Right kidney (tissue), 1 donor: ENCODE results near the gene ABHD17C.
A peak's percentile ranks its signal among the peaks of the same experiment; 100 is the strongest.

Source experiments
- DNase-seq: peaks from one replicate; pipeline ENCODE4 v3.0.0-alpha.2; 2016

ABHD17C gene

DNA sequence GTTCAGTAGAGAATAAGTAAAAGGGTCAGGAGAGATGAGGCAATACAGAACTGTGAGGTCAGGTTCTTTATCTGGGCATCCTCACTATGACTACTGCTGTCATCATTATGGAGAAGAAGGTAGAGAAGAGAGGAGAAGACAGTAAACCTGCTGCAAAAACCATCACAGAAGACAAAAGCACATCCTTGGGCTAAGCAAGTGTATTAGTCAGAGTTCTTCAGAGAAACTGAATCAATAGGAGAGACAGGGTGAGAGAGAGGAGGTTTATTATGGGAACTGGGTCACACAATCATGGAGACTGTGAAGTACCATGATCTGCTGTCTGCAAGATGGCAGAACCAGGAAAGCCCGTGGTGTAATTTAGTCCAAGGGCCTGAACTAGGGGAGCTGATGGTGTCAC is 9.5 kb upstream of the ABHD17C start:
- DNase-seq = no peak

- no peak for DNase-seq
Measured at GRCh38 chr15:80689294-80689693, 5.8 kb upstream of the ABHD17C start.

- no peak for DNase-seq
Measured at GRCh38 chr15:80689716-80690115, 5.4 kb upstream of the ABHD17C start.

DNA sequence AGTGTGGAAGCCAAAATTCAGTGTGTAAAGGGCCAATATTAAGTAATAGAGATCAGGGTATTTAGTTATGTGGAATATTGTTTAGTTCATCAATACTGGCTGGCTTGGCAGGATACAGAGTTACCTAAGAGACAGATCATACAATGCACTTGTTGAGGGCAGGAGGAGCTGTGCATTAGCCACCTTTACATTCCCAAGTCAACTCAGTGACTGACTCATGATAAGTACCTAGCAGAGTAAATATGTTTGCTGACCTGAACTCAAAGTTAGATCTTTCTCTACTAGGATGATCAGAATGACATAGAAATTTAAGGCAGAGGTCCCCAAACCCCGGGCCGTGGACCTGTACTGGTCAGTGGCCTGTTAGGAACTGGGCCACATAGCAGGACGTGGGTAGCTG is 3.5 kb upstream of the ABHD17C start:
- DNase-seq = no peak

- no peak for DNase-seq
Measured at GRCh38 chr15:80693682-80694610, 1.2 kb upstream of the ABHD17C start.

DNA sequence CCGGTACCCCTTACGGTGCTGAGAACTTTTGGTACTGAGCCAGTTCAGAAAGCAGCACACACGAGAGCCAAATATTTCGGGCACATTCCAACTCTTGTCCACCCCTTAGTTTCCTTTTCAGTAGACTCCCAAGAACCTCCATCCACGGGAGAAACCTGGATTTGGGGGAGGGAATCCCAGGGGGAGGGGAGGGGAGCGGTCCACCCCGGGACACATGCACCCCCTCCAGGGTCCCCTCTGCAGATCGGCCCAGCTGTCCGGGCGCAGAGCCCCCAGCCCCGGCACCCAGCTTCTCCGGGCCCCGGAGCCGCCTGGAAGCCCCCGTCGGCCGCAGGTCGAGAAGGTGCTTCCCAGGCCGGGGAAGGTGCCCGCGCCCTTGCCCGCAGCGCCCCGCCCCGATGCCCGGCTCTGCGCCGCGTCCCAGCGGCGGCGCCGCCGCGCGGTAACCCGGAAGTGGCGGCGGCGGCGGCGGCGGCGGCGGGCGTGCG is 455 bp upstream of the ABHD17C start:
- peak; percentile 66 for DNase-seq

DNA sequence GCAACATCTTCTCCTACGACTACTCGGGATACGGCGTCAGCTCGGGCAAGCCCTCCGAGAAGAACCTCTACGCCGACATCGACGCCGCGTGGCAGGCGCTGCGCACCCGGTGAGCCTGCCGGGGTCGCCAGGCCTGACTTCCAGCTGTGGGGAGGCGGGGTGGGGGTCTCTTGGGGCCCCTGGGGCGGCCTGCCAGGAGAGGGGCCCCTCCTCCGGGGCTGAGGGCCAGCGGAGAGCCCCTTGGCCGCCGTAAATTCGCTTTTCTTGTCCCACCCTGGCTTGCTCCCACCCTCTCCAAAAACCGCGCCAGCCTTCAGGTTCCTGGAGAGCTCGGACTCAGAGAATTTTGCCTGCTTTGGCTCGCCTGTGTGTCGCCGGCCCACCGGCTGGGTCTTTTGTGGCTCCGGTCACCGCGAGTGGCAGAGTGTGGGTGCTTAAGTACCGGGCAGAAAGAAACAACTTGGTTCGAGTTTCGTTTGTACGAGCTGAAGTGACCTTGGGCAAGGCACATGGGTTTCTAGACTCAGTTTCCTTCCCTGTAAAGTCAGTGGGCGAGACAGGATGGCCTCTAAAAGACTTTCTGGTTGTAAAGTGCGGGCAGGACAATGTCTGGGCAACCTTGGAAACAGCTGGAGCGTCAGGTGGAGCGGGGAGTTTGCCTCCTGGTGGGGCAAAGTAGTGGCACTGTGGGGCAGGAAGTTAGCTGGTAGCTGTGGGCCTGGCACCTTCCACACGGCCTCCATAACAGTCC is 976 bp downstream of the ABHD17C start:
- DNase-seq = peak; percentile 50

DNA sequence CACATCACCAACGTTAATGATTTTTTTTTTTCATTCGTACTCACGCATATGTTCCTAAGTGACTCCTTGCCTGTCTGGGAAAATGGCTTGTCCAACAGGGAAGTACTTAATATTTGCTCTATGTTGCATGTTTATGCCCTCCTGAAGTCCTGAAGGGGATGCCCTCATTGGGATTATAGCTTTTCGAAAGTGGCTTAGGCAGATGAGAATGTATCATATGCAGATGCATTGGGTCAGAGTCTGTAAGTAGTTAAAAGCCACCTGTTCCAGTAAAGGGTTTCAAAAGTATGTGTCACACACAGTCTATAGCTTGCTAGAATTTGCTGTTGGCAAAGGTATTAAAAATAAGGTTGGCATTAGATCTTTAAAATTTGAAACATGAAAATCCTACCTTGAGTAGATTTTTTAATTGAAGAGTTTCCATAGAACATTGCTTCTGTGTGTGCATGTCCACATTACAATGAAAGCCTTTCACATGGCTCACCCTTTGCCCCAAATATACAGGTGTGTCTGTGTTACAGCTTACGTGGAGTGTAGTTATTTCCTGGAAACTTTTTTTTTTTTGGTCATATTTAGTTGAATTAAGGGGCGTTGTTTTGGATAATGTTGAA is 2.1 kb downstream of the ABHD17C start:
- DNase-seq = no peak

DNA sequence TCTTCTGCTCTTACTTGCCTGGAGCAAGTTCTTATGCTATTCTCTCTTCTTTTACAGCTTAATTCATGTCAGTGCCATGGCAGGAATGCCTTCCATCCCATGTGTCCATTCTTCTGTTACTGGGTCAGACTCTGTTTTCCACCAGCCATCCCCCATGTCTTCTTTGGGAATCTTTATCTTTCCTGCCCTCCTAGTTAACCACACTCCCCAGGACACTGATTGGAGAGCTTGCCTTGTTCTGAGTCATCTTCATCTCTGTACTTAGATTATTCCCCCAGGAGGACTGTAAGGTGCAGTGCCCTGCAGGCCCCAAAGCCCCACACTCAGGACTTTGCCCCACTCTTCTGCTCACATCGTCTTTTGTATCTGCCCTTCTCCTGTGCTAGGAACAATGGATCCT is 3.6 kb downstream of the ABHD17C start:
- no peak for DNase-seq

GRCh38 chr15:80699981-80700380 is 4.9 kb downstream of the ABHD17C start:
- DNase-seq = no peak

DNA sequence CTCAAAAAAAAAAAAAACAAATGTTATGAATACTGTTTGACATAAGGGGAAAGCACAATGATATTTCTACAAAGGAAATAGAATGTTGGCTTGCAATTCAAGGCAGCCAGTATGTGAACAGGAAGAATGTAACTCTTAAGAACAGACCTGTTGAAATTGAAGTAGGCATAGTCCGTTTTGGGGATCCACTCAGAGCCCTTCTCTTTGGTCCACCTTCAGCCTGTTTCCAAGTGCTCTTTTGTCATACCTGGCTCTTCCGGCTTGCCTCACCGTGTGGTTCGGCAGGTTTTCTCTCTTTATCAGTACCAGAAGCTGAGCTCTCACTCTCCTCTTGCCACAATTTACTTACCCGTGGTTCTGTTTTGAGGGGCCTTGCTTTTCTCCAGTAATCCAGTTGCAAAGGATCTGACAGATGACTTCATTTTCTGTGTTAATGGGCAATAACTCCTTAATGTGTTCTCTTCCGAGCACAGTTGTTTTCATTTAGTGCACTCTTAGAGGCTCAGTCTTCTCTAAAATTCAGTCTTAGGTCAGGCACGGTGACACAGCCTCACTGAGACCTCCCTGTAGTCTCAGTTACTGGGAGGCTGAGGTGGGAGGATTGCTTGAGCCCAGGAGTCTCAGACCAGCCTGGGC is 6.7 kb downstream of the ABHD17C start:
- DNase-seq = no peak

- no peak for DNase-seq
Measured at GRCh38 chr15:80703081-80703480, 8.0 kb downstream of the ABHD17C start.

DNA sequence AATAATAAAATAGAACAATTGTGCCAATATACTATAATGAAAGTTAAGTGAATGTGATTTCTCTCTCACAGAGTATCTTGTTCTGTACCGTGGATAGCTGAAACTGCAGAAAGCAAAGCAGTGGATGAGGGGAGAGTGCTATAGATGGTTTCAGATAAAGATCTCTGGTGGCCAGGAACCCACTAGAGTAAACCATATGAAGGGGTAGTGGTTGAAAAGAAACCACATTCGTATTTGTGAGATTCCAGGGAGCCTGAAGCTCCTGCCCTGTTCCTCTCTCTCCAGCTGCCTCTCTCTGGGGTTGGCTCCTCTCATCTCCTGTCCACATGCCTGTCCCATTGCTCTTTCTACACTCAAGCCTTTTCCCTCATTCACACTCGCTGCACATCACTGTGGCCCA is 8.9 kb downstream of the ABHD17C start:
- DNase-seq = no peak

- no peak for DNase-seq
Measured at GRCh38 chr15:80706161-80706560, 11.1 kb downstream of the ABHD17C start.

DNA sequence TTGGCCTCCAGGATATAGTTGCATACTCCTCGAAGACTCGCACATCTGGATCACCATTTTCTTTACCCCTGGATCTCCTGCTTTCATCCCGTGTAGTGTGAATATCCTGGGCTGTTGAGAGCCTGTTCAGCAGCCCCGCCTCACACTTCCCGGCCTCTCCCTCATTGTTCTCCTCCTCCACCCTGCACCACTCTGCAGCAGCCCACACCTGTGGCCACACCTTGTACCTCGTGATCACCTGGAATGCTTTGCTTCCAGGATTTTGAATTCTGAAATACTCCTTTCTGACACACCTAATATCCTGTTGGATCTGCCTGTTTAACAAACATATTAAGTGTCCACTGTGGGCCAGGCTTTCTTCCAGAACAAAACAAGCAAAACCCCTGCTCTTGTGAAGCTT is 14.4 kb downstream of the ABHD17C start:
- DNase-seq = no peak

DNA sequence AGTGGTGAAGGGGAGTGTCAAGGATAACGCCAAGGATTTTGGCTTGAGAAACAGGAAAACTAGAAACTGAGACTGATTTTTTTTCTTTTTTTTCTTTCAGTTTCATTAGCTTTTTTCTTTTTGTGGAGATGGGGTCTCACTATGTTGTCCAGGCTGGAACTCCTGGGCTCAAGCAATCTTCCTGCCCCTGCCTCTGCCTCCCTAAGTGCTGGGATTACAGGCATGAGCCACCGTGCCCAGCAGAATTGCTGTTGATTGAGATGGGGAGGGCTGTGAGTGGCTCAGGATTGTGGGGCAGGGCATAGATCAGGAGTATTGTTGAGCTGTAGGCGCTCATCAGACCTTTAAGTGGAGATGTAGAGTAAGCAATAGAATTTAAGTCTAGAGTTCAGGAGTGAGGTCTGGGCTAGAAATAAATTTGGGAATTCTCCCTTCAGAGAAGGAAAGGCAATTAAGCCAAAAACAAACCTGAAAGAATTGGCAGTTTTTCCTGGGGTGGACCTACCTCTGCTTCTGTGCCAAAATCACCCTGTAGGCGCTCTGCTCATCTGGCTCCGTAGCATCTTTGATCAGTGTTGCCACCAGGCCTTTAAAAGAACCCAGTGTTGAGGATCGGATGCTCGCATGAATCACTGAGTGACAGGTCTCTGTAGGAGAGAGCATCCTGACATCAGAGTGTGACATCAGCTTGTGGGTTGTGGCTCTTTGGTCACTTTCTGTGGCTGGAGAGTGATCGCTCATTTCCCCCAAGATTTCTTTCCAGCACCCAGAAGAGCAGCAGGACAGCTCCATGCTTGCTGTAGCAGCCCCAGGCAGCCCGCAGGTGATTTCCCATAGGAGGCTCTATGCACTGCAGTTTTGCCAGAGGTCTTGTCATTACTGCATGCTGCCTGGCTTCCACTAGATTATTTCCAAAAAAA is 15.8 kb downstream of the ABHD17C start:
- no peak for DNase-seq

- no peak for DNase-seq
Measured at GRCh38 chr15:80711886-80712285, 16.8 kb downstream of the ABHD17C start.

DNA sequence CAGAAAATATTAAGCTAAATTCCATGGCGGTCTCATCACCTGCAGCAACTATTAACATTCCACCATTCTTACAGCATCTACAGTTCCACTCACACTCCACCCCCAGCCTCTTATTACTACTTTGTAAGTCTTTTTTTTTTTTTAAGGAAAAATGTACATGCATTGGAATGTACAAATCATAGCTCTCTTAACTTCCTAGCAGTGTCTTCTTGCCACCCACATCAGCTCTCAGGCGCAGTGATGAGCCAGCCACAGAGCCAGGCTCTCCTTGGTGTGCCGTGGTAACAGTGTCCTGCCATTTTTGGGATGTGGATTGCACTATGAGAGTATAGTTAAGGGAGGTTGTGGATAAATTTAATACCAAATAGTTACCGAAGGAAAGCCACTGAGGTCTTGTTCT is 17.8 kb downstream of the ABHD17C start:
- no peak for DNase-seq

DNA sequence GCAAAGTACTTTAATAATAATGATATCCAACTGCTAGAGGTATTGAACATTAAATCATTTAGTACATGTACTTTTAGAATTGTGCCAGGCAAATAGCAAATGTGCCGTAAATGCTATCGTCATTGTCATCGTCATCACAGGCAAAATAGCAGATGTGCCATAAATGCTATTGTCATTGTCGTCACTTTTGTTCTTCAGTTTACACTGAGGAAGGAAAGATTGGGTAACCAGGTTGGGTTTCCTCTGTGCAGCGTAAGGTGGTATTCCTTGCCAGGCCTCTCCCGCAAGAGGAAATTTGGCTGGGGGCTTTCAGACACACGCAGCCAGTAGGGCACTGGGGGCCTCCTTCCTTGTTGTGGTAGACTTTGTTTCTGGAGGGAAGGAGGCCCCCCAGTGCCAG is 26.4 kb downstream of the ABHD17C start:
- DNase-seq = no peak

- DNase-seq = no peak
Measured at GRCh38 chr15:80722811-80723210, 27.7 kb downstream of the ABHD17C start.

DNA sequence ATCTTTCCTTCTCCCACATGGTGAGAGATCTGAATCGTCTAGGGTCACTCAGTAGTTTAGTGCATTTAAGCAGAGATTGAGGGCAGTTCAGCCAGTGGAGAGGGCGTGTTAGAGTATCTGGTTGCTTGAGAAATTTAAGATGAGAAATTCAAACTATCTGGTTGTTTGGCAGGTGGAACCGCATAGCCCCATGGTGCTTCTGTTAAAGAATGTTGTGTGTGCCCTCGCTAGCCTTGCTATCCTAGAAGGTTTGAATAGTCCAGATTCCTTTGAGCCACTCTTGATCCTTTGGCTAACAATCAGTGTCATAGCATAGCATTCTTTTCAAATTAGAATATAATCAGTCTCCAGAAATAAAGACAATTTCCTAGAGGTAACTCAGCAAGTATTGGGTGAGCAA is 32.1 kb downstream of the ABHD17C start:
- DNase-seq = no peak
